HG03378 (cell line): Measurements from ENCODE around the gene ALG14.
"Not testable (repeated sequence)": the region's sequence is repeated elsewhere in the genome, so short reads cannot be mapped to it uniquely, and the experiment has no call there.

Source experiments
- ATAC-seq: cut with Tn5 transposase; IDR thresholded peaks from one replicate; pipeline ENCODE4 v1.9.1; 2021; ENCODE audit warnings: mild to moderate bottlenecking, moderate library complexity; ENCODE audit not compliant: unreplicated experiment

The ALG14 gene

DNA sequence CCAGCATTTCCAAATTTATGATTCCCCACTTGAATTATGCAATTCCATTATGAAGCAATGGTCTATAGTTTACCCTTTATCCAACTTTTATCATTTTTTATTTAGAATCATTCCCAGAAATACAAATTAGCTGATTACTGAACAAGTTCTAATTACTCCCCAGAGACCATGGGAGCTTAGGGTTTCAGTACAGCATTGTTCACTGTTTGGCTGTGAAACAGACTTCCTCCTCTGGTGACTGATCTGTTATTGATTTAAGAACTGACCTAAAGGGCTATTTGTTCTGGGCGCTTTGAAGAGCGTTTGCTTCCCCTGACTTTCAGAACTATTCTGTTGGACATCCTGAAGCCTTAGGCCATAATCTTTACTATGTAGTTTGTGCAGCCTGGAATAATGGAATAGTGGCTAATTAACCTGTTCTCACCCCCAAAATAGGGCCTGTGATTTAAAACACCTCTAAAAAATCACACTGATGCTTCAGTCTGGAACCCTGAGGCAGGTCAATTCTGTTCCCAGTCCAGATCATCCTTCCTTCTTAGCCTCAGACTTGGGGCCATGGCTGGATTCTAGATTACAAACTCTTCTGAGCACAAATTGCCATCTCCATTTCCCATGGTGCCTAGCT lies 58.7 kb downstream of the ALG14 start:
- ATAC-seq = no peak

DNA sequence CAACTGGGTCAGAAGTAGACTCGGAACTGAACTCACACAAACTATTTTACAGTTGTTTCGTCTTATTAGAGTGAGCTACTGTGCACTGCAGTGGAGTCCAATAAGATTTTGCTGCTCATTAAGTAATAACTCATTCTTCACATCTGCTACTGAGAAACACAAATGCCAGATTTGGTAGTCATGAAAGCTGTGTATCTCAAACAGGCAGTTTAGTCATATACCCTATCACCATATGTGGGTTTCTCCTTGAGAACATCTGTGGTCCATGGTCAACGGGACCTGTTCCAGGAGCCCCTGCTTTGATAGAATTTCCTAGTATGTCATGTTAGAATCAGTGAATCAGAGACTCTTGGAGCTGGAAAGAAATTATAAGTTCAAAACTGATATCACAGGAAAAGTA lies 60.4 kb downstream of the ALG14 start:
- ATAC-seq = no peak

GRCh38 chr1:95010158-95010557 lies 62.6 kb downstream of the ALG14 start:
- no peak for ATAC-seq

DNA sequence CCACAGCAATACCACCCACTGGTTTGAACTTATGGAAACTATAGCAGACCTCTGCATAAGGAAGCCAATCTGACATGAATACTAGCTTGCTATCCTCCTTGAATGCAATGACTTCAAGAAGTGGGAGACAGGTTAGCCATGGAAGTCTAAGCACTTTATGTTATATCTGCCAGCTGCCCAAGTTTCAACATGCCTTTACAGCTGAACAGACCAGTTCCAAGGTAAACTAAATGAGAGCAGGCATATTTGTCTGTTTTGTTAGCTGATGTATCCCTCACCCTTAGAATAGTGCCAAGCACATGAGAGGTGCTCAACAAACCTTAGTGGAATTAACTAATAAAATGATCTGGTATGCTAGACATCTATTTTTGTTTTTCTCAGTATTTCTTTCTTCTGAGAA lies 65.1 kb downstream of the ALG14 start:
- no peak for ATAC-seq

- ATAC-seq = no peak
These were observed 66.1 kb downstream of the ALG14 start for GRCh38 chr1:95006681-95007080.

DNA sequence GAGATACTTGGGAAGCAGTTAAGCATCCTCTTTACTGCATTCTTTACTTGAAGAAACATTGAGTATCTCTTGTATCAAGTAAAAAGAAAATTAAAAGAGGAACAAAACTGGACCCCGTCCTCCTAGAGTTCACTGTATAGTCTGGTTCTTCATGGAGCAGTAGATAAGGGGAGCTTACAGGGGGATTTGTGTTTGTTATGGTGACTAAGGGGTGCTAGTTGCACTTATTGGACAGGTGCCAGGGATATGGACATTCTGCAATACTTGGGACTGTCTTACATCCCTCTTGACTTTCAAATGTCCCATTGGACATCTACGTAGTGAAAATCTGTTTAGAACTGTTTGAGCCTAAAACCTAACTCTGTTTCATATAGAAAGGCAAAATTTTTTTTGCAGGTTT lies 67.2 kb downstream of the ALG14 start:
- no peak for ATAC-seq

- no peak for ATAC-seq
These were observed 68.7 kb downstream of the ALG14 start for GRCh38 chr1:95004013-95004412.

- no peak for ATAC-seq
These were observed 69.4 kb downstream of the ALG14 start for GRCh38 chr1:95003433-95003738.

GRCh38 chr1:95002540-95003432 lies 70.0 kb downstream of the ALG14 start:
- no peak for ATAC-seq

DNA sequence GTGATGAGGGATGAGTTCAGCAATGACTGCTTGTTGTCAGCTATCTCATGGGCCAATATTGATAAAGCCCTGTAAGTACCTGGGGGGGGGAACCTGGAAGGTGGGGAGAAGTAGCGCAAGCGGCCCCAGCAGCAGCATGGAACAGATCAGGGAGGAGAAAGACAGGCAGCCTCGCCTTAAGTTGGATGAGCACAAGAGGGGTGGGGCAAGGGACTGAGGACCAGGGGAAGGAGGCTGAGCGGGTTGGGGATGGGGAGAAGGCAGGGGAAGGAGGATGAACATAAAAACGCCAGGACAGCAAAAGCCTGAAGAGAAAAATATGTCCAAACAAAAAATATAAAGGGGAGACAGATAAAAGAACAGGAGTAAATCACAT lies 70.6 kb downstream of the ALG14 start:
- no peak for ATAC-seq

GRCh38 chr1:94999456-95000131 lies 73.2 kb downstream of the ALG14 start:
- no peak for ATAC-seq

DNA sequence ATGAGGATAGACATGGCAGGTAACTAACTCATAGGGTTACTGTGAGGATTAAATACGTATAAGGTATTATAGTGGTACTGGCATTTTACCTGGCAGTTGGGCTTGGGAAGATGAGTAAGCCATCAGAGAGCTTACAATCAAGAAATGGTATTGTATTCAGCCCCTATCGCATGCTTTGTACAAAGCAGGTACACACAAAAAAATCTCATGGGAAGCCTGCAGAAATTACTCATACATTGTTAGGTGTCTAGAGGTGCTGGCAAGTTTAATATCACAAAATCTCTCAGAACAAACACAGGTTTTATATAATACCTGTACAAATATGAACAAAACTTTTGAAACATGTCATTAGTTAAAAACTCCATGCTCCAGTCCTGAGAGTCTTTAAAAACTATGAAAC lies 74.0 kb downstream of the ALG14 start:
- ATAC-seq = no peak

- ATAC-seq = no peak
These were observed 74.6 kb downstream of the ALG14 start for GRCh38 chr1:94998114-94998513.

DNA sequence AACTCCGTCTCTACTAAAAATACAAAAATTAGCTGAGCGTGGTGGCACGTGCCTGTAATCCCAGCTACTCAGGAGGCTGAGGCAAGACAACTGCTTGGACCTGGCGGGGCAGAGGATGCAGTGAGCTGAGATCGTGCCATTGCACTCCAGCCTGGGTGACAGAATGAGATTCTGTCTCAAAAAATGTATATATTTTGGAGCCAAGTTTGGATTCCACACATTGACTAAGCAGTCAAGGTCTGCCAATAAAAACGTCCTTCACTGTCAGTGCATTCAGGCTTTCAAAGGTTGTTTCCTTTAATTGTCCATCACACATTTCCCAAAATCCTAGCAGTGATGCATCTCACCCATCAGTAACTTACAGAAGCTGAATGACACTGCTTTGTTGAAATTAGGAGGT lies 77.2 kb downstream of the ALG14 start:
- not testable (repeated sequence) for ATAC-seq

DNA sequence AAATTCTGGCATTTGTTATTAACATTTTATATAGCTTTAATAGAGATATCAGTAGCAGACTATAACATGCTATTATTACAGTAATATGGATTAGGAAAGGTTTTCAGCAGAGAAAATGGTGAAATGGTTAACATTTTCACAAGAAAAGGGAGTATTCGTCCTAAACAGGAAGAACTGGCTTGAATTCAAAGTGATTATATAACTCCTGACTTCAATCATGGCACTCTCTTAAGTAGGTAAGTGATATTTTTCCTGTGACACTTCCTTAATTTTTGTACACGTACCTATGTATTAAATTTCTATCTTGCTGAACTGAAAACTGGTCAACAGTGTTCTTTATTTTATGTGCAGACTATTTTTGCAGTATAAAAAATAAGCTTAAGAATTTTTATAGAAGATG lies 77.9 kb downstream of the ALG14 start:
- ATAC-seq = no peak

DNA sequence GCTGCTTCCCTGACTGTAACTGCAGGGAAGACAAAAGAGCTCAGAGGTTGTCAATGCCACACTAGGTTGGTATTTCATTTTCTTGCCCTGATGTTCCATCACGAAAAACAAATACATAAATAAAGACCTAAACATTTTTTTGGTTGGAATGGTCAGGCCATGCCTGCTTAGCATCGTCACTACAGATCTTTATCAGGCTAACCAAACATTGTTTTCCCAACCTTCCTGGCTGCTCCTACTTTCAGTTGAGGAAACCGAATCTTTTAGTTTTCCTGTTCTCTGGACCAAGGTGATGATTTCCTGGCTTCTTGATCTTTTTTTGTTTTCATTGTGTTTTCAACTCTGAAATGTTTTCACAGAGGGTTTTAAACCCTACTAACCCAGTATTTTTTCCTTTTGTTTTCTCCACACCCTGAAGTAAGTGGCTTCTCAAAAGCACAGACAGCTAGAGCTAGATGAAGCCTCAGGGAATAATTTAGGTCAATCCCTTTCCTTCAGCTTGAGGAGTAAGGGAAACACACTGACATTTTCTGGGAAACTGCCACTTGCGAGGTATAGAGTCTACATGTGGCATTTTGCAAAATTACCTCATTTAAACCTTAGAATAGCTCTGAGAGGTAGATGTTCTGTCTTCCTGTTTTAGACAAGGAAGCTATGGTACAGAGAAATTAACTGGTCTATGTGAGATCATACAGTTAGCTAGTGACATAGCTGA lies 78.7 kb downstream of the ALG14 start:
- no peak for ATAC-seq

- ATAC-seq = no peak
These were observed 79.7 kb downstream of the ALG14 start for GRCh38 chr1:94992863-94993563.

DNA sequence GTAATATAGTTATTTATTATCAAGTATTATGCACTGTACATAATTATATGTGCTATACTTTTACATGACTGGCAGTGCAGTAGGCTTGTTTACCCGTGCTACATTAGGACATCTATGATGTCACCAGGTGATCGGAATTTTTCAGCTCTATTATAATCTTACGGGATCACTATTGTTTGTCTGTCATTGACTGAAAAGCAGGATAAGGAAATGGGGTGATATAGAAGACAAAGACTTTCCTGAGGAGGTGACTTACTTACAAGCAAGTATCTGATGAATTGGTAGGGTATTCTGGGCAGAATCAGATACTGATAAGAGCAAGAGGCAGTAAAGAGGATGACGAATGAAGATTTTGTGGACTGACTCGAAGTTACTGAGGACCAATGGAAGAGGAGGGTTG lies 80.6 kb downstream of the ALG14 start:
- ATAC-seq = no peak

DNA sequence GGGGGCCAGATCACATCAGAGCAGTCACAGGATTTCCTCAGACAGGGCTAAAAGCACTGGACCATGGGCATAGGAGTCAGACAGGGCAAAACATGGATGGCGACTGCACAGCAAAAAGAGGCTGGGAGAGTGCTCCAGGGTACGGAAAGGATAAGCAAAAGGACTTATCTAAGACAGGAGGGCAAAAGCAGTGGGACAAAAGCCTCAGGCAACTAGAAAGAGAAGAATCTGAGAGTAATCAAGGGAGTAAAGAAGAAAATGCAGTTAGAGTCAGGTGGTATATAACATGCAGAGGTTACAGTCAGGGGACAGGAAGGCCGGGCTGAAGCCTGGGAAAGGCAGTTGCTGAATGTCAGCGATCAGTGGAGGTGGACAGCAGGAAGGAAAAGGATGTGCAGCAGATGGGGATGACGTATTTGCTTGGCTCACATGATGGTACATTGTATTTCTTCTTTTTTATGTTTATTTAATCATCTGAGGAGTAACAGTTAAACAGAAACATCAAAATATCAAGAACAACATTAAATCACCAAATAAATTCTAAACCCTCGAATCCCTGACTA lies 82.8 kb downstream of the ALG14 start:
- no peak for ATAC-seq

DNA sequence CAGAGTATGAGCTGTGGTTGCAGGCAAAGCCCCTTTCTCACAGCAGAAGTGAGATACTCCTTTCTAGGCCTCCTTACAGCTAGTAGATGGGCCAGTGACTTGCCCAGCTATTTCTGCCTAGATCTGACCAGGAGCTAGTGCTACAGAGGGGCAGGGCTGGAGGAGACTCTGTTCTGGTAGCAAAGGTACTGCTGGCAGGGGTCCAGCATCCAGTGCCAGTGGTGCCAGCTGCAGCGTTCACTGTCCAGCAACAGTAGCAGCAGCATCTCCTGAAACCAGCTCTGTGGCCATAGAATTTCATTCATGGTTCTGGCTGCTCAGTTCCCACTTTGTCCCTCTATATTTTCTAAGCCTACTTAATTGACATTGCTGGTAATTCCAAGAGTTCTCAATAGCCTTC lies 83.4 kb downstream of the ALG14 start:
- no peak for ATAC-seq

DNA sequence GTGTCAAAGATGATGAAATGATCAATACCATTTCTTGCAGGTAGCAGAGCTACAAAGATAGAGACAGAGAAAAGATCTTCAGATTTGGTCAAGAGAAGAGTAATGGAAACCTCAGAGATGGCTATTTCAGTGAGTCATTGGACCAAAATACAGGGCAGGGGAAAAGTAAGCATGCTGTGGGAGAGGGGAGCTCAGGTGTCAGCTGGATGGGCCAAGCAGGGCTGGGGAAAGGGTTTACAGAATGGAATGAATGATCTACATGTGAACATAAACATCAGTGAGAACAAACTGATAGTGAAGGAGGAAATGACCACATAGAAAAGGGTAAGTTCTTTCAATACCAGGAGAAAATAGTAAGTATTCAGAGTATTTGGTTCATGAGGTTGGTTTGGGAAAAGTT lies 84.4 kb downstream of the ALG14 start:
- no peak for ATAC-seq
